ENCODE results near the gene NCAM1.
A peak's percentile ranks its signal among the peaks of the same experiment; 100 is the strongest.

NCAM1 gene

DNA sequence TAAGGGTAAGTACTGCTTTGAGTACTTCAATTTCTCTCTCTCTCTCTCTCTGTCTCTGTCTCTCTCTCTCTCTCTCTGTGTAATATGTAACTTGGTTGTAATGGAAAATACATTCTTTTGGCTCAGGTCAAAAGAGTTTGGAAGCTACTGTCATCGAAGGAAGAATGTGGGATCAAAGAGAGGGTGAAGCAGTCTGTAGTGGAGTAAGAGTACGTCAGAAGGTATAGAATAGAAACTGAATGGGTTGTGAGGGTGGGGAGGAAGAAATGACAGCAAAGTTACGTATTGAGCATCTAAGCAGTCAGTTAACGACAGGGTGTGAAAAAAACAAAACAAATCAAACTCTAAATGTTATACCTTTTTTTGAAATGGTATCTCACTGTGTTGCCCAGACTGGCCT lies 10.0 kb downstream of the NCAM1 start:
- DNase-seq = no peak

DNA sequence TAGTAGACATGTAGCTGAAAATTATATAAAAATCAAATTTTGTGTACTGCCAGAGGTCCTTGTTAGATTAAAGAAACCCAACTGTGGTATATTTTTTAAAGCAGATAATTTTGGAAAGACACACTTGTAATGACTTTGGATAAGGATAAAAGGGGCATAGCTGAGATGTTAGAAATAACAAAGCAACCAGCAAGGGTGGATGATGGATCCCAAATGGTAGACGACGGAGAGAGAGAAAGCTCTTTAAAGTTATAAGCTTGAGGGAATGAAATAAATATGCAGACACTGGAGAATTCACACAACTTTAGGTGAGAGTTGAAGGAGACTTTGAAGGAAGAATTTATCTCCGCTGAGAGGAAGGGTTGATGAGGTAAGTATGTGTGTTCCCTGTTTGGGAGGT lies 10.6 kb downstream of the NCAM1 start:
- DNase-seq = no peak

- DNase-seq = no peak
These were observed 11.4 kb downstream of the NCAM1 start for GRCh38 chr11:112972399-112973145.

DNA sequence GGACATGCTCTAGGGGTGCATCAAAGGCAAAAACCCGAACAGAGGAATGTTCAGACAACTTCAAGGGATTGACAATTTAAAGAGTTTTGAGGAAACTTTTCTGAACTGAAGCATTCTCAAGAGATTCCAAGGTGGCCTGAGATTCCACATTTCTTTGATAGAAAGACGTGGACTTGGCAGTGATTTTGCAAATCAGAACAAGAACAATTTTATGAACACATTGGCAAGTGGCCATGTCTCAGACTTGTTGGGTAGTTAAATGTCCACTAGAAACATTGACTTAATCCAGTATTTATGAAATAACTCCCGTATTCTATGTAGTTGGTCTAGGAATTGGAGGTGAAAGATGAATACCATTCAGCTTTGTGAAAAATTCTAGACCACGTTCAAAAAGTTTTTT lies 13.8 kb downstream of the NCAM1 start:
- DNase-seq = no peak

DNA sequence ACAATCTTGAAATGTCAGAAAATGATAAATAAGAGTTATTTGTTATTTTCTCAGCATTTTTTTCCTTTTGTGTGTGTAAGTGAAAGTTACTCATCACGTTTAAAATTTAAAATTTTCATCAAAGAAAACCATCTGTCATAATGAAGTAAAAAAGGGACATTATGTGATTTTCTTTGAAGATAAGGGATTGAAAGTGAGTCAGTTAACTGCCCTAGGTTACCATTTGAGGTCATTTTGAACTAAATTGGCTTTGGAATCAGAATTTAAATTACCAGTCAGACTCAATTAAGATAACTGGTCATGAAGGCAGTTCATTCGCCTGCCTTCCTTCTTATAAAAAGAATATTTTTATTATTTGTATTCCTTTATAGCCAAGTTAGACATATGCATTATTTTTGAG lies 14.3 kb downstream of the NCAM1 start:
- DNase-seq = no peak

DNA sequence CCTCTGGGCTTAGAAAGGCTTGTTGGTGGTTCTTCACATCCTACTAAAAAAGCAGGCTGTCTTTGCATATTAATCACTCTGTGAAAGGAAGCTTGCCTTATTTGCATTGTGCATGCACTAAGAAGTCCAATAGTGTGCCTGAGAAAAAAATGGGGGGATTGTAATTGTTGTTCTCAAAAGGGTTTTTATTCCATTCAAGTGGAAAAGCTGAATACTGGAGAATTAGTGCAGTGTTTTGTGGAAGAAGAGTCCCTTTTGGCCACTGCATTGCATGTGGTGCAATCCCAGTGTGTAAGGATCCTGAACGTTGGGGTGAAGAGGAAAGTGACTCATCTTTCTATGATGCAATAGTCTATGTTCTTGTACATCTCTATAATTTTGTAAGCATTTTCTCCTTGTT lies 16.5 kb downstream of the NCAM1 start:
- DNase-seq = no peak

DNA sequence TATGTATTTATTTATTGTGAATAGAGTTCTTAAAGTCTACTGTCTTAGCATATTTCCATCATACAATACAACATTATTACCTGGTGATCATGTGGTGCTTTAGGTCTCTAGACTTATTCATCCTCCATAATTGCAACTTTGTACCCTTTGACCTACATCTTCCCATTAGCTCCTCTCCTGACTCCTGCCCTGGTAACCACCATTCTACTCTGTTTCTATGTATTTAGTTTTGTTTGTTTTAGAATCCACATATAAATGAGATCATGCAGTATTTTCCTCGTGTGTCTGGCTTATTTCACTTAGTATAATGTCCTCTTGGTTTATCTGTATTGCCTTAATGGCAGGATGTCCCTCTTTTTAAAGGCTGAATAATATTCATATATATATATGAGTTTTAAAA lies 22.7 kb downstream of the NCAM1 start:
- no peak for DNase-seq

DNA sequence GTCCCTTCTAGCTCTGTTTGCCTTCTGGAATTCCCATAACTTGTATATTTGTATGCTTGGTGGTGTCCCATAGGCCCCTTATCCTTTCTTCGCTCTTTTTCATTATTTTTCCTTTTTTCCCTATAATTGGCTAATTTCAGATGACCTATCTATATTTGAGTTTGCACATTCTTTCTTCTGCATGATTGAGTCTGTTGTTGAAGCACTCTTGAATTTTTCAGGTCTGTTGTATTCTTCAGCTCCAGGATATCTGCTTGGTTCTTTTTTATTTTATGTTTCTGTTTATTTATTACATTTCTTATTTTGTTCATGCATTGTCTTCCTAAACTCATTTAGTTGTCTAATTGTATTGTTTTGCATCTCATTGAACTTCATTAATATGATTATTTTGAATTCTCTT lies 28.0 kb downstream of the NCAM1 start:
- DNase-seq = no peak

GRCh38 chr11:112993808-112994207 lies 32.6 kb downstream of the NCAM1 start:
- no peak for DNase-seq

- no peak for DNase-seq
These were observed 34.3 kb downstream of the NCAM1 start for GRCh38 chr11:112995423-112996090.

- no peak for DNase-seq
These were observed 35.8 kb downstream of the NCAM1 start for GRCh38 chr11:112996994-112997393.

DNA sequence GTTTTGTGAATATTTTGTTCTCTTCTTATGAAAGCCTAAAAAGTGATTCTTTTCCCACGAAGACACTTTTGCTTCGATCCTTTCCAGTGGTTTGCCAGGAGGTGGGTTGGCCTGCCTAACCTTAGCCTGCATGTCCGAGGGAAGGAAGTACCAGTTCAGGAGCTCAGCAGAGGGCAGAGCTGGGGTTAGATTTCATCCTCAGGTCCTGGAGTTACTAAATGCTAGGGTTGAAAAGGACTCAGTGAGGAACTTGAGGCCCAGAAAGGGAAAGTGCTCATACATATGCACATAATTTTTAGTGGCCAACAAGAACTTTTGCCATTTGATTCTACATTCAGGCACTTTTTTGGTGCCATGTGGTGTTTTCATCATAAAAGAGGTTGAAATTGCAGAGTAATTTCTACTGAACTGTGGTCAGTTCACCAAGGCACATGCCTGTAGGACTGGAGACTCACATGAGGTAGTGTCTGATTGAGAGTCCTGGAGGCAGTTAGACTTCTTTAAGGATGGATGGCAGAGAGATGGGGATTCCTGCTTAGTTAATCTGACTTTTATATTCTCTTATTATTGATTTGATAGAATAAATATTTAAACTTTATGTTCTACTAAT lies 36.7 kb downstream of the NCAM1 start:
- no peak for DNase-seq

DNA sequence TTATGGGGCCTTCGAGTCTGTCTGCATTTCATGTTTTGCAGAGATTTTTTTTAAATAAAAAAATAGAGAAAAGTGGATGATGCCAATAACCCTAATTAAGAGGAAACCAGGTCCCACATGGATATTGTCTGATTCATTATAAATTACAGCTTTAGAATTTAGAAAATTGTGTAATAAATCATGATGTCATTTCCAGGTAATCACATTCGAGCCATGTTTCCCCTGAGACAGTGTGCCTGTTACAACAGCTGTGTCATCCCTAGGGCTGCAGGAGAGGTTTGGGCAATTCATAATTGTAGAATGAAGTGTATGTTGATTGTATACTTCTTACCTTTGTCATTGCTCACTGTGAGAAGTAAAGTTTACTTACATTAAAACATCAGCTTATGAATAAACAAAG lies 38.3 kb downstream of the NCAM1 start:
- DNase-seq = no peak

DNA sequence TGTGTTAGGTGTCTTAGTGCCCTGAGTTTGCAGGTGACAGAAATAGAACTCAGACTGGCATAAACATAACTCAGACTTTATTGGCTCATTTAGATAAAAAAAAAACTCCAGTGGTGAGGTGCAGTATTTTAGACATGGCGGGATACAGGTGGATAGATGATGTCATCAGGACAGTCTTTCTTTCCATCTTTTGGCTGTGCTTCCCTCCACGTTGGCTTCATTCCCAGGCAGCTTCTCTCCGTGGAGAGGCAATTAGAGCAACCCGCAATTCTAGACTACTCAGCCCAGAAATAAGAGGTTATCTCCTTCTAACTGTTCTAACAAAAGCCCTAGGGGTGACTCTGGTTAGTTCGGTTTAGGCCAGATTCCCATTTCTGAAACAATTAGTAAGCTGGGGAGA lies 40.5 kb downstream of the NCAM1 start:
- DNase-seq = no peak

DNA sequence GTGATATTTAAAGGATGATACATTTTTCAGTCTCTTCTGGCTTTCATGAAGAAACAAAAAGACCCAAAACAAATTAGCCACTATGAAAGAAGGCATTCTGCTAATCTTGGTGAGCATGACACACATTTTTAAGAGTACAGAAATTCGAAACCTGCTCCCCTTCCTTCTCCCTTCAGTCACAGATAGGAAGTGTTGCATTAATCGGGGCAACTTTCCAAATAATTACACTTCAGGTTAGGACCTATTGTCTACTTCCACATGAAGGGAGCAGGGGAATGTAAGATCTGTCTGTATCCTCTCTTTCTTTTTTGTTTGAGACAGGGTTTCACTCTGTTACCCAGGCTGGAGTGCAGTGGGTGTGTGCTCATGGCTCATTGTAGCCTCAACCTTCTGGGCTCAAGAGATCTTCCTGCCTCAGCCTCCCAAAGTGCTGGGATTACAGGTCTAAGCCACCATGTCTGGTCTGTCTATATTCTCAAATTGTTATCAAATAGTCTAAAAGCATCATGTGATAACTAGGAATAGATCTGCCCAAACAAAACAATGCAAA lies 45.8 kb downstream of the NCAM1 start:
- no peak for DNase-seq

- DNase-seq = peak; percentile 10
These were observed 53.3 kb downstream of the NCAM1 start for GRCh38 chr11:113014262-113015097.

DNA sequence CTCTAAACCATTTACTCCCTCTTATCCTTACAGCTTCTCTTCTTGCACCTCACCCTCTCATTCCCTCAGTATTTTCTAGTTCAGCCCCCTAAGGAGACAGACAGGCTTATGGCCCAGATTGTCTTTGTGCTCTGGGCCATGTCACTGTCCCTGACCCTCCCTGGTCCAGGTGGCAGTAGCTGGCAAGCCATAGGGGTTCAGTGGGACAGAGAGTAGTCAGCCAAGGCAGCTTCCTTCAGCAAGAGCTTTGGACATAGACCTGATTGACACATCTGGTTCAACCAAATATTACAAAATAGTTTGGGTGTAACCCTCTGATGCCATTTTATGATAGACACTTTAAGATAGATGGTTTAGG lies 53.9 kb downstream of the NCAM1 start:
- DNase-seq = no peak

GRCh38 chr11:113016905-113017304 lies 55.7 kb downstream of the NCAM1 start:
- no peak for DNase-seq

DNA sequence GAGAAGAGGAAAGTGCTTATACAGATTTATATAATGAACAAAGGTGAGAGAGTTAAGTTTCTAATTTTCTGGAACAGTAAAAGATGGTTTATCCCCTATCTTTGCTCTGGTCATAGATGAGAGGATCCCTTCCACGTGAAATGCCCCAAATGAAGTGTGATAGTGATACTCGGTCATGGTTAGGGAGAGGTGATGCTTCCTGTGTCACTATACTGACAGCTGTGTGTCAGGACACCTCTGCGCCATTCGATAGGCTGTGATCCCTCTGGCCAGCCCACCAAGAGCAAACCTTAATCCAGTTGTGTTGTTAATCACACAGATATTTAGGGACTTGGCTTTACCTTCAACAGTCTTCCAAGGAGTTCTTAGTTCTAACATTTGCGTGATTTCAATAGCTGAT lies 57.7 kb downstream of the NCAM1 start:
- DNase-seq = no peak

- DNase-seq = no peak
These were observed 58.5 kb downstream of the NCAM1 start for GRCh38 chr11:113019711-113020110.

GRCh38 chr11:113021111-113021510 lies 59.9 kb downstream of the NCAM1 start:
- no peak for DNase-seq

GRCh38 chr11:113022262-113022661 lies 61.0 kb downstream of the NCAM1 start:
- DNase-seq = no peak

- no peak for DNase-seq
These were observed 62.0 kb downstream of the NCAM1 start for GRCh38 chr11:113023228-113023627.
